ENCODE data around the gene PCDH12. TPM values are rescaled to one million over a fixed set of nuclear protein-coding genes. Genes with fewer than 3 reads are reported as not detected.
A peak's percentile ranks its signal among the peaks of the same experiment; 100 is the strongest.

Gene PCDH12
- polyA plus RNA-seq, 3 donors: 0.20 to 1.2 (median 0.90) TPM

DNA sequence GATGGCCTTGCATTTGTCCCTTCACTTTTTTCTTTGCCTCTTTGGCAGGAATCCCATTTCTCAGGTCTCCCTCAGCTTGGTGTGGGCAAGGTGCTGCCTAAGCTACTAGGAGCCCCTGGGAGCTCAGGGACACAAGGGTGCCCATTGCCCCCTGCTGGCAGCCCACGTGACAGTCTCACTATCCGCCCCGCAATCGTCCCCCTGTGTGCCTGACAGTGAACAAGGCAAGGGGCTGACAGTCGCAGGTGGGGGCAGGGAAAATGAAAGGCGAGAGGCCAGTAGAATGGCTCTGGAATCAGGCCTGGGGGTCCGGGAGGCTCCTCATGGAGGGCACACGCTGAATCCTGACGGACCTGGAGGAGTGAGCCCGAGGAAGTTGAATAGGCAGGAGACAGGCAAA lies 2.0 kb upstream of the PCDH12 start:
- Histone ChIP-seq H3K4me3 (replicated peaks in 1 of 3; ENCODE audit: low read depth in 2 of 3, low read length in 3 of 3) (no peak overlapping the region), H3K27me3 (ENCODE audit: control insufficient read depth in 2 of 2, insufficient read depth in 2 of 2, low read length in 2 of 2) (no peaks in the 10 kb centered on the region), H3K4me2 (replicated peaks; ENCODE audit: extremely low read depth, low read length, poor library complexity, severe bottlenecking) (no peak overlapping the region), H4K20me1 (ENCODE audit: insufficient read depth, low read length) (no peaks in the 10 kb centered on the region), H3K9ac (ENCODE audit: insufficient read depth, low read length, poor library complexity, severe bottlenecking) (no peak overlapping the region), H3K36me3 (replicated peaks in 1 of 2; ENCODE audit: control insufficient read depth in 1 of 2, insufficient read depth in 2 of 2, low read length in 2 of 2) (no peaks in the 10 kb centered on the region), H2AFZ (ENCODE audit: insufficient read depth, low read depth, low read length, poor library complexity, severe bottlenecking) (no peak overlapping the region), H3K79me2 (ENCODE audit: insufficient read depth, low read length) (no peaks in the 10 kb centered on the region), H3K9me3 (replicated peaks in 1 of 2; ENCODE audit: control insufficient read depth in 1 of 2, insufficient read depth in 1 of 2, low read length in 2 of 2) (no peaks in the 10 kb centered on the region), H3K4me1 (ENCODE audit: control insufficient read depth in 1 of 2, insufficient read depth in 2 of 2, low read length in 2 of 2) (peaks cover 30 to 44% of the 10 kb centered on the region in 2 donors), H3K27ac (ENCODE audit: low read depth in 1 of 2, low read length in 2 of 2) (no peak overlapping the region)
- 92% methylated on average over 8 of the region's 10 CpGs for WGBS (ENCODE audit: insufficient coverage)
- peaks cover 0 to 2% (median 0%) of the 10 kb centered on the region in 7 donors for H3K9me3 Mint-ChIP-seq
- peaks cover 3% of the 10 kb centered on the region in 2 donors for H3K36me3 Mint-ChIP-seq
- intact Hi-C loops (cut with micrococcal nuclease): loop anchor here in 1 of 2 donors (5.0 kb wide), 1 partner anchor 268 kb away; no protein-coding TSS in a partner anchor
- no peak for TF ChIP-seq CTCF (IDR thresholded peaks at IDR 0.05)
- no peak overlapping the region for H3K4me3 Mint-ChIP-seq
- peaks cover 3 to 7% (median 4%) of the 10 kb centered on the region in 3 donors for H3K27me3 Mint-ChIP-seq (ENCODE audit: low read depth in 3 of 3)
- peak overlapping the region in 6 of 7 donors; percentile 11 to 95 (median 70) for H3K27ac Mint-ChIP-seq
- H3K4me1 Mint-ChIP-seq: peaks cover 45% of the 10 kb centered on the region
- no peak for DNase-seq

DNA sequence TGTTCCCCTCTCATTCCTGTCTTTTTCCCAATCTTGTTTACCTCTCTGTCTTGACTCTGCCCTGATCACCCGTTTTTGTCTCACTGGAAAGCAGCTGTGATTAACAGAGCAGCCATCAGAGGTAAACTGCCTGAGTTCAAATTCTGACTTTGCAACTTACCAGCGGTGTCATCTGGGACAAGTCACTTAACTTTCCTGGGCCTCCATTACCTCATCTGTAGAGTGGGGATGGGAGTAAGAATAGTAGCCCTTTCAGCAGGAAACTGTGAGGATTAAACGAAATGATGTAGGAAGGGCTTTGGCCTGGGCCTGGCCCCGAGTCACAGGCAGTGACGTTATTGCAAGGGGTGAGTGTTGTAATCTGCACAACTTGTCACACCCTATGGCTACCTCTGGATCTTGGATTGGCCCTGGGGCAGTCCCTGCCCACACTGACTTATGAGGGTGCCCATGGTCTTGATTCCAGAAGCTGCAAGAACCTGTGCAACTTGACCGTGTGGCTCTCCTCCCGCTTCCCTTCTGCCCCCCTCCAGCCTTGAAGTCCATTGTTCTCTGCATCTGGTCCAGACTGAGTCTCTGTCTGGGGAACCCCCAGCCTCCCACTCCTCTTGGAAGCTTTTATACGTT lies 657 bp upstream of the PCDH12 start:
- peak; percentile 84 to 93 (median 85) for DNase-seq
- peaks cover 3 to 6% of the 10 kb centered on the region in 2 donors for H3K36me3 Mint-ChIP-seq
- no peak overlapping the region for H3K9ac ChIP-seq (ENCODE audit: insufficient read depth, low read length, poor library complexity, severe bottlenecking)
- intact Hi-C loops (cut with micrococcal nuclease): loop anchor here (5.0 kb wide), 2 partner anchors 36 to 266 kb away; partner anchors contain the start of gene DELE1 (in 1 of the 2)
- peak overlapping the region; percentile 60 for H2AFZ ChIP-seq (ENCODE audit: insufficient read depth, low read depth, low read length, poor library complexity, severe bottlenecking)
- H3K4me1 ChIP-seq (ENCODE audit: control insufficient read depth in 1 of 2, insufficient read depth in 2 of 2, low read length in 2 of 2): peaks cover 43 to 57% of the 10 kb centered on the region in 2 donors
- peak overlapping the region; percentile 68 for H3K4me2 ChIP-seq (replicated peaks; ENCODE audit: extremely low read depth, low read length, poor library complexity, severe bottlenecking)
- peak overlapping the region in 1 of 3 experiments; percentile 49 for H3K4me3 ChIP-seq (replicated peaks in 1 of 3; ENCODE audit: low read depth in 2 of 3, low read length in 3 of 3)
- peak overlapping the region; percentile 56 to 81 for H3K4me3 Mint-ChIP-seq
- 35% methylated on average over 8 of the region's 8 CpGs for WGBS (ENCODE audit: insufficient coverage)
- no peaks in the 10 kb centered on the region for H3K36me3 ChIP-seq (replicated peaks in 1 of 2; ENCODE audit: control insufficient read depth in 1 of 2, insufficient read depth in 2 of 2, low read length in 2 of 2)
- H3K9me3 ChIP-seq (replicated peaks in 1 of 2; ENCODE audit: control insufficient read depth in 1 of 2, insufficient read depth in 1 of 2, low read length in 2 of 2): no peaks in the 10 kb centered on the region
- peaks cover 0 to 2% (median 0%) of the 10 kb centered on the region in 7 donors for H3K9me3 Mint-ChIP-seq
- H3K27ac ChIP-seq (ENCODE audit: low read depth in 1 of 2, low read length in 2 of 2): peak overlapping the region; percentile 43 to 73
- H3K4me1 Mint-ChIP-seq: peaks cover 56% of the 10 kb centered on the region
- no peaks in the 10 kb centered on the region for H3K27me3 ChIP-seq (ENCODE audit: control insufficient read depth in 2 of 2, insufficient read depth in 2 of 2, low read length in 2 of 2)
- H3K79me2 ChIP-seq (ENCODE audit: insufficient read depth, low read length): no peaks in the 10 kb centered on the region
- peak overlapping the region; percentile 85 to 95 (median 90) for H3K27ac Mint-ChIP-seq
- peaks cover 2 to 7% (median 4%) of the 10 kb centered on the region in 3 donors for H3K27me3 Mint-ChIP-seq (ENCODE audit: low read depth in 3 of 3)
- H4K20me1 ChIP-seq (ENCODE audit: insufficient read depth, low read length): no peaks in the 10 kb centered on the region
- no peak for TF ChIP-seq CTCF (IDR thresholded peaks at IDR 0.05)

Data from CD14-positive monocyte (primary cell).